ENCODE data around the gene PNMT.

Gene PNMT

GRCh38 chr17:39664581-39665561 is 3.4 kb upstream of the PNMT start, which contains the start of gene TCAP:
Gene TCAP (plus strand): TSS chr17:39665349. CDS start chr17:39665360, 11 bp downstream.
- no peak for DNase-seq (ENCODE audit: low read depth)
- TF ChIP-seq, protein P1, sequence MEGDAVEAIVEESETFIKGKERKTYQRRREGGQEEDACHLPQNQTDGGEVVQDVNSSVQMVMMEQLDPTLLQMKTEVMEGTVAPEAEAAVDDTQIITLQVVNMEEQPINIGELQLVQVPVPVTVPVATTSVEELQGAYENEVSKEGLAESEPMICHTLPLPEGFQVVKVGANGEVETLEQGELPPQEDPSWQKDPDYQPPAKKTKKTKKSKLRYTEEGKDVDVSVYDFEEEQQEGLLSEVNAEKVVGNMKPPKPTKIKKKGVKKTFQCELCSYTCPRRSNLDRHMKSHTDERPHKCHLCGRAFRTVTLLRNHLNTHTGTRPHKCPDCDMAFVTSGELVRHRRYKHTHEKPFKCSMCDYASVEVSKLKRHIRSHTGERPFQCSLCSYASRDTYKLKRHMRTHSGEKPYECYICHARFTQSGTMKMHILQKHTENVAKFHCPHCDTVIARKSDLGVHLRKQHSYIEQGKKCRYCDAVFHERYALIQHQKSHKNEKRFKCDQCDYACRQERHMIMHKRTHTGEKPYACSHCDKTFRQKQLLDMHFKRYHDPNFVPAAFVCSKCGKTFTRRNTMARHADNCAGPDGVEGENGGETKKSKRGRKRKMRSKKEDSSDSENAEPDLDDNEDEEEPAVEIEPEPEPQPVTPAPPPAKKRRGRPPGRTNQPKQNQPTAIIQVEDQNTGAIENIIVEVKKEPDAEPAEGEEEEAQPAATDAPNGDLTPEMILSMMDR (IDR thresholded peaks at IDR 0.05; ENCODE audit: control insufficient read depth, extremely low read depth, insufficient read depth): no peak
- H3K4me3 ChIP-seq (ENCODE audit: low read depth, low read length): no peak within 1 kb of the TSS

DNA sequence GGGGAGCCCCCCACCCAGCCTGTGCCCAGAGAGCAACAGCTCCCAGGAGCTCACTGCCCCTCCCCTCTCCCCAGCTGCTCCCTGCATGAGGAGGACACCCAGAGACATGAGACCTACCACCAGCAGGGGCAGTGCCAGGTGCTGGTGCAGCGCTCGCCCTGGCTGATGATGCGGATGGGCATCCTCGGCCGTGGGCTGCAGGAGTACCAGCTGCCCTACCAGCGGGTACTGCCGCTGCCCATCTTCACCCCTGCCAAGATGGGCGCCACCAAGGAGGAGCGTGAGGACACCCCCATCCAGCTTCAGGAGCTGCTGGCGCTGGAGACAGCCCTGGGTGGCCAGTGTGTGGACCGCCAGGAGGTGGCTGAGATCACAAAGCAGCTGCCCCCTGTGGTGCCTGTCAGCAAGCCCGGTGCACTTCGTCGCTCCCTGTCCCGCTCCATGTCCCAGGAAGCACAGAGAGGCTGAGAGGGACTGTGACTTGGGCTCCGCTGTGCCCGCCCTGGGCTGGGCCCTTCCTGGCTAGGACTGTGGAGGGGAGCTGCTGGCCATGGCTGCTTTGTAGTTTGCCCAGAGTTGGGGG is 2.5 kb upstream of the PNMT start:
- H3K4me3 ChIP-seq (ENCODE audit: low read depth, low read length): no peak overlapping the region
- TF ChIP-seq, protein P1 (IDR thresholded peaks at IDR 0.05; ENCODE audit: control insufficient read depth, extremely low read depth, insufficient read depth): no peak
- DNase-seq (ENCODE audit: low read depth): no peak

DNA sequence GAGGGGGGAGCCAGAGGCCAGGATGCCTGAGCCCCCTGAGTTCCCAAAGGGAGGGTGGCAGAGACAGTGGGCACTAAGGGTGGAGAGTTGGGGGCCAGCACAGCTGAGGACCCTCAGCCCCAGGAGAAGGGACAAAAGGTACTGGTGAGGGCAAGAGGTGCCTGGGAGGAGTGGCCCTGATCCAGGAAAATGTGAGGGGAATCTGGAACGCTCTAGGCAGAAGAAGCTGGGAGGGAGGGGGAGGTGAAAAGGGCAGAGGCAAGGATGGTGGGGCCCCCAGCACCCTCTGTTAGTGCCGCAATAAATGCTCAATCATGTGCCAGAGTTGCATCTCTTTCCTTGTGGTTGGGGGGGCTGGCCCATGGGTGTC is 2.0 kb upstream of the PNMT start:
- DNase-seq (ENCODE audit: low read depth): no peak
- H3K4me3 ChIP-seq (ENCODE audit: low read depth, low read length): no peak overlapping the region
- TF ChIP-seq, protein P1 (IDR thresholded peaks at IDR 0.05; ENCODE audit: control insufficient read depth, extremely low read depth, insufficient read depth): no peak

DNA sequence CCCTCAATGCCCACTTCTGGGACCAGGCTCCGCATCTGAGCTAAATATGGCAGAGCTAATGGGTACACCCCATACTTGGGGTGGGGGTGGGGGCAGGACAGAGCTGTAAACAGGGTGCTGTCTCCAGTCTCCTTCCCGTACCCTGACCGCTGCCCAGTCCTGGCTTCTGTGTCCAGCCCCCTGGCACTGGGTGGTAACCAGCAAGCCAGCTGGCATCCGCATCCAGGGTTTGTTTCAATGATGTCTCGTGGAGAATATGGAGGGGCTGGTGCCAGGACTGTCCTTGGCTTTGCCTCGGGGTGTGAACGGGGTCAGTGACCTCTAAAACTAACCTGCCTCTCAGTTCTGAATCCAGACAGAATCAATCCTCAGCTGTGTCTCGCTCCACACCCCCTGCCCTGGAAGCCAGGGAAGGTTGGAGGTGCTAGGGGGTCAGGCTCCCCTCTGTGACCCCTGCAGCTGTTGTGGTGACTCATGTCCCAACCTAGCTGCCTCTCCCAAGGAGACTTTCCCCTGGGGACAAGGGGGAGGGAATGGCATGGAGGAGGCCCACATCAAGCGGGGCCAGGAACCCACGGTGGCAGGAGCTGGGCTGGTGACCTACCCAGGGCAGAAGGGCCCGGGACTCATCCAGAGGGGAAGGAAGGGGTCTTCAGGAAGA is 1.5 kb upstream of the PNMT start:
- TF ChIP-seq, protein P1 (IDR thresholded peaks at IDR 0.05; ENCODE audit: control insufficient read depth, extremely low read depth, insufficient read depth): no peak
- no peak overlapping the region for H3K4me3 ChIP-seq (ENCODE audit: low read depth, low read length)
- no peak for DNase-seq (ENCODE audit: low read depth)

DNA sequence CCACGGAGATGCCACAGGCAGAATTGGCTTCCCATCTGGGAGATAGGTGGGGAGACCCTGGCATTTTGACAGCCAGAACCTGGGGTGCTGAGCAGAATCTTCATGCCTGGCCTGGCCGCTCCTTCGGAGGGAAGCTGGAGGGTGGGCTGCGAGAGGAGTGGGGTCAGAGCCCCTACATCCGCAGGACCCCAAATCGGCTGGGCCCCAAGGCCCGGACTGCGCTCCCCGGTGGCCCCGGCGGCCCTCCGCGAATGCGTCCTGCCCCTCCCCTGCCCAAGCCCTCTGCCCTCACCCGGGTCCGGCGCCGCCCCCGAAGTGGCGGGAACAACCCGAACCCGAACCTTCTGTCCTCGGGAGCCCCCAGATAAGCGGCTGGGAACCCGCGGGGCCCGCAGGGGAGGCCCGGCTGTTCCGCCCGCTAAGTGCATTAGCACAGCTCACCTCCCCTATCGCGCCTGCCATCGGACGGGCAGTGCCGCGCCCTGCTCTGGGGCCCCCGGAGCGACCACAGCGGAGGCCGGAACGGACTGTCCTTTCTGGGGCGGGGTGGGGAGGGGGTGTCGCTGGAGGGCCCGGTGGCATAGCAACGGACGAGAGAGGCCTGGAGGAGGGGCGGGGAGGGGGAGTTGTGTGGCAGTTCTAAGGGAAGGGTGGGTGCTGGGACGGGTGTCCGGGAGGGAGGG is 850 bp upstream of the PNMT start:
- TF ChIP-seq, protein P1 (IDR thresholded peaks at IDR 0.05; ENCODE audit: control insufficient read depth, extremely low read depth, insufficient read depth): no peak
- DNase-seq (ENCODE audit: low read depth): no peak
- no peak overlapping the region for H3K4me3 ChIP-seq (ENCODE audit: low read depth, low read length)

DNA sequence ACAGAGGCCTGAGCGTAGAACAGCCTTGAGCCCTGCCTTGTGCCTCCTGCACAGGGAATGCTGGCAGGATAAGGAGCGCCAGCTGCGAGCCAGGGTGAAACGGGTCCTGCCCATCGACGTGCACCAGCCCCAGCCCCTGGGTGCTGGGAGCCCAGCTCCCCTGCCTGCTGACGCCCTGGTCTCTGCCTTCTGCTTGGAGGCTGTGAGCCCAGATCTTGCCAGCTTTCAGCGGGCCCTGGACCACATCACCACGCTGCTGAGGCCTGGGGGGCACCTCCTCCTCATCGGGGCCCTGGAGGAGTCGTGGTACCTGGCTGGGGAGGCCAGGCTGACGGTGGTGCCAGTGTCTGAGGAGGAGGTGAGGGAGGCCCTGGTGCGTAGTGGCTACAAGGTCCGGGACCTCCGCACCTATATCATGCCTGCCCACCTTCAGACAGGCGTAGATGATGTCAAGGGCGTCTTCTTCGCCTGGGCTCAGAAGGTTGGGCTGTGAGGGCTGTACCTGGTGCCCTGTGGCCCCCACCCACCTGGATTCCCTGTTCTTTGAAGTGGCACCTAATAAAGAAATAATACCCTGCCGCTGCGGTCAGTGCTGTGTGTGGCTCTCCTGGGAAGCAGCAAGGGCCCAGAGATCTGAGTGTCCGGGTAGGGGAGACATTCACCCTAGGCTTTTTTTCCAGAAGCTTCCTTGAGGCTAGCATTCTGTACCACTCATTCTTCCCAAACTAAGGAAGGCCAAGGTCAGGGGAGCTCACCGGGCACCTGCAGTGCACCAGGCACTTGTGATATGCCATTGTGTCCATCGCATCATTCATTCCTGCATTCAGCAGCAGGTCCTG is 1.9 kb downstream of the PNMT start:
- no peak for DNase-seq (ENCODE audit: low read depth)
- TF ChIP-seq, protein P1 (IDR thresholded peaks at IDR 0.05; ENCODE audit: control insufficient read depth, extremely low read depth, insufficient read depth): no peak
- H3K4me3 ChIP-seq (ENCODE audit: low read depth, low read length): no peak overlapping the region

Measured in LNCaP clone FGC (cell line).